Natural killer cell (primary cell): ENCODE results near the gene LAMC2. TPM values are rescaled to one million over a fixed set of nuclear protein-coding genes. Genes with fewer than 3 reads are reported as not detected.
A peak's percentile ranks its signal among the peaks of the same experiment; 100 is the strongest.

Experiments used
- ATAC-seq, 3 donors: fragments of 150-1000 bp in 2 of 3; fragments of 200-7000 bp in 1 of 3; cut with Tn5 transposase; 1 replicate in 1 of 3; 2 replicates in 2 of 3; pipeline ENCODE4 v1.10.0; 2021; ENCODE audit warnings: mild to moderate bottlenecking in 2 of 3, moderate library complexity in 2 of 3
- DNase-seq, 2 donors: peaks; one replicate each; pipeline versions ENCODE4 v3.0.0 to v3.0.0-alpha.2; 2013 to 2021; ENCODE audit warnings: mixed read lengths in 1 of 2
- H3K27ac ChIP-seq: one replicate; pipeline ENCODE4 v1.5.1; 2013; ENCODE audit warnings: mild to moderate bottlenecking, low read length
- H3K27me3 ChIP-seq: one replicate; pipeline ENCODE4 v1.6.1; 2013; ENCODE audit warnings: low read length; ENCODE audit not compliant: control insufficient read depth, insufficient read depth
- H3K36me3 ChIP-seq: one replicate; pipeline ENCODE4 v1.6.1; 2013; ENCODE audit warnings: low read length; ENCODE audit not compliant: control insufficient read depth, insufficient read depth
- H3K4me1 ChIP-seq: one replicate; pipeline ENCODE4 v1.6.1; 2013; ENCODE audit warnings: low read length; ENCODE audit not compliant: control insufficient read depth, insufficient read depth
- H3K4me3 ChIP-seq: one replicate; pipeline ENCODE4 v1.5.1; 2013; ENCODE audit warnings: low read length
- H3K9me3 ChIP-seq: one replicate; pipeline ENCODE4 v1.6.1; 2013; ENCODE audit warnings: low read length; ENCODE audit not compliant: control insufficient read depth, insufficient read depth
- H3K27ac Mint-ChIP-seq, 2 donors: one replicate each; pipeline ENCODE4 v1.8.0; 2022; ENCODE audit warnings: mild to moderate bottlenecking in 2 of 2, mixed read lengths in 2 of 2, moderate library complexity in 1 of 2
- H3K27me3 Mint-ChIP-seq, 2 donors: one replicate each; pipeline ENCODE4 v1.8.0; 2022; ENCODE audit warnings: low read depth in 2 of 2, mixed read lengths in 2 of 2
- H3K36me3 Mint-ChIP-seq: one replicate; pipeline ENCODE4 v1.8.0; 2022; ENCODE audit warnings: mixed read lengths
- H3K4me1 Mint-ChIP-seq, 2 donors: one replicate each; pipeline ENCODE4 v1.8.0; 2022; ENCODE audit warnings: mixed read lengths in 2 of 2
- H3K4me3 Mint-ChIP-seq: one replicate; pipeline ENCODE4 v1.8.0; 2022; ENCODE audit warnings: mild to moderate bottlenecking, moderate library complexity, mixed read lengths
- H3K9me3 Mint-ChIP-seq, 2 donors: one replicate each; pipeline ENCODE4 v1.8.0; 2022; ENCODE audit warnings: mixed read lengths in 2 of 2
- WGBS: methylation state at CpG from one replicate; pipeline ENCODE4 v1.1.7; 2013; ENCODE audit warnings: missing lambda C conversion rate; ENCODE audit not compliant: insufficient coverage; 5-methylcytosine and 5-hydroxymethylcytosine counted together
- intact Hi-C: fragments of 100-400 bp; cut with micrococcal nuclease; formaldehyde crosslinking; loops from one replicate; pipeline ENCODE4 v1.14.2; 2022
- total RNA-seq, 4 donors: library from RNA; stranded (reverse); fragments of 120-200 nt in 1 of 4; gene quantifications; one replicate each; pipeline versions ENCODE4 v1.2.3 to v1.2.4, GENCODE V29; 2013 to 2022
- TF ChIP-seq, protein P1 (sequence below): fragments of 200-600 bp; IDR thresholded peaks from one replicate; pipeline ENCODE4 v1.8.0; 2022; ENCODE audit warnings: antibody characterized with exemption

The LAMC2 gene
- total RNA-seq, 3 donors from 2014 or later (not counting 1 experiment from before 2014, with no cell fraction given): not detected

DNA sequence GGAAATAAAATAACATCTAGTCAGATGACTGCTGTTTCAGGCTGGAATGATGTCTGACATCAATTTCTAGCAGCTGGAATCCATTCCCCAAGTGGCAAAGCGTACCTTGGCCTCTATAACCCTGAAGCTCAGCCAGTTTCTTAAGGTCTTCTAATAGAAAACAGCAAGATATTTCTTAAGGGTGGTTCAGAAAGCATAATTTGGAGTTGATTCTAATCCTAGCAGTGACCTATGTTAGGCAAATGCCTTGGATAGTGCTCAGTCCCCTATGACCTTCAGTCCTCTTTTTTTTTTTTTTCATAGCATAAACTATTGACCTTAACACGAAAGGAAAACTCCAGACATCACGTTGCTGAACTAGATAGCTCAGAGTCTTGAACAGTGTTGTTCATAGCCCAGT lies 56.5 kb downstream of the LAMC2 start:
- Histone ChIP-seq H3K4me3 (no peak overlapping the region), H3K4me1 (no peaks in the 10 kb centered on the region), H3K9me3 (no peaks in the 10 kb centered on the region), H3K36me3 (no peaks in the 10 kb centered on the region), H3K27ac (no peak overlapping the region), H3K27me3 (no peaks in the 10 kb centered on the region)
- intact Hi-C loops: no loop called here
- ATAC-seq (no peak), DNase-seq (no peak)
- Mint-ChIP-seq H3K4me1 (no peaks in the 10 kb centered on the region), H3K27ac (no peak overlapping the region), H3K9me3 (no peaks in the 10 kb centered on the region), H3K27me3 (peaks cover 3 to 16% of the 10 kb centered on the region in 2 donors), H3K4me3 (no peak overlapping the region), H3K36me3 (no peaks in the 10 kb centered on the region)
- TF ChIP-seq, protein P1, sequence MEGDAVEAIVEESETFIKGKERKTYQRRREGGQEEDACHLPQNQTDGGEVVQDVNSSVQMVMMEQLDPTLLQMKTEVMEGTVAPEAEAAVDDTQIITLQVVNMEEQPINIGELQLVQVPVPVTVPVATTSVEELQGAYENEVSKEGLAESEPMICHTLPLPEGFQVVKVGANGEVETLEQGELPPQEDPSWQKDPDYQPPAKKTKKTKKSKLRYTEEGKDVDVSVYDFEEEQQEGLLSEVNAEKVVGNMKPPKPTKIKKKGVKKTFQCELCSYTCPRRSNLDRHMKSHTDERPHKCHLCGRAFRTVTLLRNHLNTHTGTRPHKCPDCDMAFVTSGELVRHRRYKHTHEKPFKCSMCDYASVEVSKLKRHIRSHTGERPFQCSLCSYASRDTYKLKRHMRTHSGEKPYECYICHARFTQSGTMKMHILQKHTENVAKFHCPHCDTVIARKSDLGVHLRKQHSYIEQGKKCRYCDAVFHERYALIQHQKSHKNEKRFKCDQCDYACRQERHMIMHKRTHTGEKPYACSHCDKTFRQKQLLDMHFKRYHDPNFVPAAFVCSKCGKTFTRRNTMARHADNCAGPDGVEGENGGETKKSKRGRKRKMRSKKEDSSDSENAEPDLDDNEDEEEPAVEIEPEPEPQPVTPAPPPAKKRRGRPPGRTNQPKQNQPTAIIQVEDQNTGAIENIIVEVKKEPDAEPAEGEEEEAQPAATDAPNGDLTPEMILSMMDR: no peak
- WGBS: 84% methylated on average over 3 of the region's 3 CpGs

DNA sequence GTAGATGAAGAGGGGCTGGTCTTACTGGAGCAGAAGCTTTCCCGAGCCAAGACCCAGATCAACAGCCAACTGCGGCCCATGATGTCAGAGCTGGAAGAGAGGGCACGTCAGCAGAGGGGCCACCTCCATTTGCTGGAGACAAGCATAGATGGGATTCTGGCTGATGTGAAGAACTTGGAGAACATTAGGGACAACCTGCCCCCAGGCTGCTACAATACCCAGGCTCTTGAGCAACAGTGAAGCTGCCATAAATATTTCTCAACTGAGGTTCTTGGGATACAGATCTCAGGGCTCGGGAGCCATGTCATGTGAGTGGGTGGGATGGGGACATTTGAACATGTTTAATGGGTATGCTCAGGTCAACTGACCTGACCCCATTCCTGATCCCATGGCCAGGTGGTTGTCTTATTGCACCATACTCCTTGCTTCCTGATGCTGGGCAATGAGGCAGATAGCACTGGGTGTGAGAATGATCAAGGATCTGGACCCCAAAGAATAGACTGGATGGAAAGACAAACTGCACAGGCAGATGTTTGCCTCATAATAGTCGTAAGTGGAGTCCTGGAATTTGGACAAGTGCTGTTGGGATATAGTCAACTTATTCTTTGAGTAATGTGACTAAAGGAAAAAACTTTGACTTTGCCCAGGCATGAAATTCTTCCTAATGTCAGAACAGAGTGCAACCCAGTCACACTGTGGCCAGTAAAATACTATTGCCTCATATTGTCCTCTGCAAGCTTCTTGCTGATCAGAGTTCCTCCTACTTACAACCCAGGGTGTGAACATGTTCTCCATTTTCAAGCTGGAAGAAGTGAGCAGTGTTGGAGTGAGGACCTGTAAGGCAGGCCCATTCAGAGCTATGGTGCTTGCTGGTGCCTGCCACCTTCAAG lies 57.3 kb downstream of the LAMC2 start:
- H3K27ac ChIP-seq: no peak overlapping the region
- 93% methylated on average over 5 of the region's 5 CpGs for WGBS

DNA sequence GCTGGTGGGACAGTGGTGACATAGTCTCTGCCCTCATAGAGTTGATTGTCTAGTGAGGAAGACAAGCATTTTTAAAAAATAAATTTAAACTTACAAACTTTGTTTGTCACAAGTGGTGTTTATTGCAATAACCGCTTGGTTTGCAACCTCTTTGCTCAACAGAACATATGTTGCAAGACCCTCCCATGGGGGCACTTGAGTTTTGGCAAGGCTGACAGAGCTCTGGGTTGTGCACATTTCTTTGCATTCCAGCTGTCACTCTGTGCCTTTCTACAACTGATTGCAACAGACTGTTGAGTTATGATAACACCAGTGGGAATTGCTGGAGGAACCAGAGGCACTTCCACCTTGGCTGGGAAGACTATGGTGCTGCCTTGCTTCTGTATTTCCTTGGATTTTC lies 58.4 kb downstream of the LAMC2 start:
- DNase-seq (no peak), ATAC-seq (no peak)
- H3K4me3 Mint-ChIP-seq: no peak overlapping the region
- H3K36me3 Mint-ChIP-seq: no peaks in the 10 kb centered on the region
- Histone ChIP-seq H3K4me1 (no peaks in the 10 kb centered on the region), H3K27ac (no peak overlapping the region), H3K27me3 (peaks cover 2% of the 10 kb centered on the region), H3K36me3 (no peaks in the 10 kb centered on the region), H3K9me3 (no peaks in the 10 kb centered on the region), H3K4me3 (no peak overlapping the region)
- intact Hi-C loops: no loop called here
- H3K9me3 Mint-ChIP-seq: no peaks in the 10 kb centered on the region
- TF ChIP-seq, protein P1: no peak
- no peaks in the 10 kb centered on the region for H3K4me1 Mint-ChIP-seq
- no peak overlapping the region for H3K27ac Mint-ChIP-seq
- 80% methylated on average over 1 of the region's 1 CpG for WGBS
- peaks cover 2 to 16% of the 10 kb centered on the region in 2 donors for H3K27me3 Mint-ChIP-seq

More for the DNA sequence above, 57.3 kb downstream of the LAMC2 start:
- peak in 1 of 3 donors; percentile 57 for ATAC-seq
- Mint-ChIP-seq H3K4me3 (no peak overlapping the region), H3K27ac (no peak overlapping the region), H3K27me3 (peaks cover 3 to 16% of the 10 kb centered on the region in 2 donors), H3K4me1 (no peaks in the 10 kb centered on the region), H3K9me3 (no peaks in the 10 kb centered on the region), H3K36me3 (no peaks in the 10 kb centered on the region)
- intact Hi-C loops: no loop called here
- TF ChIP-seq, protein P1: no peak
- no peak overlapping the region for H3K4me3 ChIP-seq
- H3K36me3 ChIP-seq: no peaks in the 10 kb centered on the region
- no peak for DNase-seq
- H3K27me3 ChIP-seq: no peaks in the 10 kb centered on the region
- H3K4me1 ChIP-seq: no peaks in the 10 kb centered on the region
- H3K9me3 ChIP-seq: no peaks in the 10 kb centered on the region
